ENCODE results near the gene SPPL2B. TPM values are rescaled to one million over a fixed set of nuclear protein-coding genes. Genes with fewer than 3 reads are reported as not detected.

Gene SPPL2B
- total RNA-seq = 24.6 and 26.0 TPM in 2 replicates

GRCh38 chr19:2328401-2329148, at the start of gene SPPL2B, which contains the start of gene LSM7:
TSS of gene SPPL2B (plus strand) at chr19:2328684. CDS start at chr19:2328710, 26 bp downstream.
TSS of gene LSM7 (minus strand) at chr19:2328586. CDS start at chr19:2328566, 20 bp downstream.

GRCh38 chr19:2282062-2282861, 46.2 kb upstream of the SPPL2B start, which contains the start of gene PEAK3:
TSS of gene PEAK3 (minus strand) at chr19:2282175. CDS start at chr19:2280931, 1,244 bp downstream.

GRCh38 chr19:2308114-2308556, 20.3 kb upstream of the SPPL2B start, which contains the start of gene LINGO3:
TSS of gene LINGO3 (minus strand) at chr19:2308154. CDS start at chr19:2291776, 16,378 bp downstream.

GRCh38 chr19:2359992-2360685, 31.7 kb downstream of the SPPL2B start, which contains the start of gene TMPRSS9:
TSS of gene TMPRSS9 (plus strand) at chr19:2360265. CDS start at chr19:2389786, 29,521 bp downstream.

Other genes with a start within 250 kb of the SPPL2B start
- 31.0 and 34.4 TPM in 2 replicates for gene MOB3A, start 232.4 kb upstream of the SPPL2B start, total RNA-seq
- 0.62 and 1.3 TPM in 2 replicates for gene IZUMO4, start 231.8 kb upstream of the SPPL2B start, total RNA-seq
- 79.8 and 87.5 TPM in 2 replicates for gene AP3D1, start 177.1 kb upstream of the SPPL2B start, total RNA-seq
- gene DOT1L, start 164.8 kb upstream of the SPPL2B start, total RNA-seq = 6.4 and 6.6 TPM in 2 replicates
- 44.6 and 47.2 TPM in 2 replicates for gene PLEKHJ1, start 92.4 kb upstream of the SPPL2B start, total RNA-seq
- gene SF3A2, start 91.9 kb upstream of the SPPL2B start, total RNA-seq = 36.3 and 60.0 TPM in 2 replicates
- 0.31 and 0.39 TPM in 2 replicates for gene AMH, start 79.4 kb upstream of the SPPL2B start, total RNA-seq
- gene JSRP1, start 72.3 kb upstream of the SPPL2B start, total RNA-seq = not detected in 2 replicates
- gene PEAK3, start 46.5 kb upstream of the SPPL2B start, total RNA-seq = not detected in 2 replicates
- not detected in 2 replicates for gene LINGO3, start 20.5 kb upstream of the SPPL2B start, total RNA-seq
- gene LSM7, start 98 bp upstream of the SPPL2B start, total RNA-seq = 88.4 and 100 TPM in 2 replicates
- gene TMPRSS9, start 31.6 kb downstream of the SPPL2B start, total RNA-seq = not detected in 2 replicates
- gene TIMM13, start 98.9 kb downstream of the SPPL2B start, total RNA-seq = 37.6 and 44.0 TPM in 2 replicates
- 24.1 and 26.4 TPM in 2 replicates for gene LMNB2, start 128.3 kb downstream of the SPPL2B start, total RNA-seq
- 42.2 and 60.7 TPM in 2 replicates for gene GADD45B, start 147.4 kb downstream of the SPPL2B start, total RNA-seq

Data from cardiac ventricle fibroblast (primary cell).